SH-SY5Y (cell line): Measurements from ENCODE around the gene SLTM.

Source experiments
- GATA2 ChIP-seq: IDR thresholded peaks from 2 replicates; pipeline ENCODE4 v1.6.1; 2011; ENCODE audit warnings: mild to moderate bottlenecking, low read depth, low read length
- GATA3 ChIP-seq: IDR thresholded peaks from 2 replicates; pipeline ENCODE4 v1.6.1; 2011; ENCODE audit warnings: low read depth, mild to moderate bottlenecking, low read length, moderate library complexity

GRCh38 chr15:58966698-58967097 lies 33.2 kb upstream of the SLTM start:
- TF ChIP-seq GATA2 (no peak), GATA3 (no peak)
